ENCODE measurements around the gene APLN. TPM values are rescaled to one million over a fixed set of nuclear protein-coding genes. Genes with fewer than 3 reads are reported as not detected.

APLN gene
- total and polyA plus RNA-seq, 9 of the 15 experiments (the other 6 are each of a cell fraction or from before 2014, with no cell fraction given): 0.04 to 0.06 TPM; not detected in 7

GRCh38 chrX:129646566-129647417 lies 8.0 kb downstream of the APLN start:
- no TSS peak for BruUV-seq (replicated peaks)
- H3K9me3 ChIP-seq (replicated peaks; ENCODE audit: control insufficient read depth, insufficient read depth, low read depth, low read length): no peaks in the 10 kb centered on the region
- H4K20me1 ChIP-seq (replicated peaks; ENCODE audit: control insufficient read depth, insufficient read depth, low read length): no peaks in the 10 kb centered on the region
- no peak overlapping the region for H3K4me2 ChIP-seq (ENCODE audit: insufficient read depth, low read length)
- intact Hi-C loops (cut with micrococcal nuclease): no loop called here
- no peaks in the 10 kb centered on the region for H3K9me1 ChIP-seq (ENCODE audit: control insufficient read depth, insufficient read depth, low read length)
- H3K4me3 ChIP-seq: no peak overlapping the region
- CTCF ChIA-PET (ENCODE audit: low intra/inter-chr PET ratio): no interaction called here
- no peak overlapping the region for H3K27ac ChIP-seq (ENCODE audit: extremely low read depth, low read depth, low read length)
- FAIRE-seq: no peak
- peaks cover 3 to 59% of the 10 kb centered on the region in 2 experiments; a peak in 4 of 5 replicates for H3K27me3 ChIP-seq (ENCODE audit: control insufficient read depth in 2 of 2, insufficient read depth in 2 of 2, low read length in 2 of 2)
- in situ Hi-C loops (cut with MboI): no loop called here
- ATAC-seq: no peak
- H3K4me1 ChIP-seq (replicated peaks in 1 of 2; ENCODE audit: control insufficient read depth in 2 of 2, insufficient read depth in 2 of 2, low read length in 2 of 2): peaks cover 0 to 5% of the 10 kb centered on the region in 2 experiments; a peak in 3 of 5 replicates
- no peak overlapping the region for H2AFZ ChIP-seq (ENCODE audit: low read depth, low read length)
- TF ChIP-seq RCOR1 (IDR thresholded peaks at IDR 0.05; ENCODE audit: borderline replicate concordance in 1 of 2, low read depth in 2 of 2, low read length in 2 of 2) (no peak), SNRNP70 (optimal IDR thresholded peaks at IDR 0.05; ENCODE audit: low read depth, low read length) (no peak), FIP1L1 (IDR thresholded peaks at IDR 0.05; ENCODE audit: low read depth, low read length, poor library complexity, severe bottlenecking) (no peak), HDAC8 (tag; IDR thresholded peaks at IDR 0.05) (no peak)
- POLR2A ChIA-PET: interaction anchor here (0.6 to 0.9 kb wide), 2 partner anchors 16 to 315 kb away, joined by 3 to 4 read pairs; no protein-coding TSS in a partner anchor
- DNase-seq (ENCODE audit: extremely low read depth in 1 of 4, low spot score in 3 of 4): no peak
- no peaks in the 10 kb centered on the region for H3K36me3 ChIP-seq (ENCODE audit: control insufficient read depth, insufficient read depth, low read length)
- WGBS (ENCODE audit: insufficient coverage, low coverage, missing lambda C conversion rate): 0% methylated on average over 8 of the region's 13 CpGs
- no peak overlapping the region for H3K9ac ChIP-seq (ENCODE audit: insufficient read depth in 1 of 2, low read depth in 2 of 2, low read length in 2 of 2)
- H3K79me2 ChIP-seq (ENCODE audit: control insufficient read depth, insufficient read depth, low read length): no peaks in the 10 kb centered on the region

GRCh38 chrX:129642641-129643040 lies 12.1 kb downstream of the APLN start:
- WGBS (ENCODE audit: insufficient coverage, low coverage, missing lambda C conversion rate): 0% methylated on average over 3 of the region's 4 CpGs
- Histone ChIP-seq H3K79me2 (ENCODE audit: control insufficient read depth, insufficient read depth, low read length) (no peaks in the 10 kb centered on the region), H3K4me3 (no peak overlapping the region), H3K9me1 (ENCODE audit: control insufficient read depth, insufficient read depth, low read length) (no peaks in the 10 kb centered on the region), H3K36me3 (ENCODE audit: control insufficient read depth, insufficient read depth, low read length) (no peaks in the 10 kb centered on the region), H3K9ac (ENCODE audit: insufficient read depth in 1 of 2, low read depth in 2 of 2, low read length in 2 of 2) (no peak overlapping the region), H3K27me3 (ENCODE audit: control insufficient read depth in 2 of 2, insufficient read depth in 2 of 2, low read length in 2 of 2) (peaks cover 0 to 26% of the 10 kb centered on the region in 2 experiments; a peak in 3 of 5 replicates), H3K4me1 (replicated peaks in 1 of 2; ENCODE audit: control insufficient read depth in 2 of 2, insufficient read depth in 2 of 2, low read length in 2 of 2) (peaks cover 0 to 5% of the 10 kb centered on the region in 2 experiments; a peak in 3 of 5 replicates), H3K9me3 (replicated peaks; ENCODE audit: control insufficient read depth, insufficient read depth, low read depth, low read length) (no peaks in the 10 kb centered on the region), H4K20me1 (replicated peaks; ENCODE audit: control insufficient read depth, insufficient read depth, low read length) (no peaks in the 10 kb centered on the region), H3K27ac (ENCODE audit: extremely low read depth, low read depth, low read length) (no peak overlapping the region), H3K4me2 (ENCODE audit: insufficient read depth, low read length) (no peak overlapping the region), H2AFZ (ENCODE audit: low read depth, low read length) (no peak overlapping the region)
- ATAC-seq (peak; percentile 60), FAIRE-seq (no peak), DNase-seq (ENCODE audit: extremely low read depth in 1 of 4, low spot score in 3 of 4) (peak in 1 of 4 experiments; percentile 58)
- no TSS peak for BruUV-seq (replicated peaks)
- in situ Hi-C loops (cut with MboI): no loop called here
- ChIA-PET POLR2A (no interaction called here), CTCF (ENCODE audit: low intra/inter-chr PET ratio) (no interaction called here)
- intact Hi-C loops (cut with micrococcal nuclease): no loop called here
- TF ChIP-seq TEAD4 (IDR thresholded peaks at IDR 0.05; ENCODE audit: low read length): peak; percentile 59; the same call in 1 of the 2 replicates
- no peak for TF ChIP-seq TEAD4 (CRISPR knock-in tag; IDR thresholded peaks at IDR 0.05; ENCODE audit: borderline replicate concordance)
- TF ChIP-seq CBFA2T2 (conservative IDR thresholded peaks at IDR 0.05): peak; percentile 40
- TF ChIP-seq FOXO4 (CRISPR knock-in tag; IDR thresholded peaks at IDR 0.05): no peak
- 0 out of 2 replicates have a peak, but pooled peaks have one; percentile 32 for TF ChIP-seq ARID1B (IDR thresholded peaks at IDR 0.05)
- peak; percentile 56 for TF ChIP-seq NFIC (IDR thresholded peaks at IDR 0.05)
- TF ChIP-seq ATF4 (CRISPR knock-in tag; IDR thresholded peaks at IDR 0.05): no peak
- no peak for TF ChIP-seq SMAD4 (CRISPR knock-in tag; conservative IDR thresholded peaks at IDR 0.05)
